CD4-positive, alpha-beta T cell treated with Interleukin-15 for 1 hour (primary cell): ENCODE results near the gene ERBB4.

ENCODE experiments used
- DNase-seq: peaks from one replicate; pipeline ENCODE4 v3.0.0-alpha.2; 2020

The ERBB4 gene

GRCh38 chr2:211981451-211981850 lies 557.2 kb downstream of the ERBB4 start:
- no peak for DNase-seq

- DNase-seq = no peak
Measured at GRCh38 chr2:211976076-211976475, 562.5 kb downstream of the ERBB4 start.

- no peak for DNase-seq
Measured at GRCh38 chr2:211967234-211967633, 571.4 kb downstream of the ERBB4 start.

GRCh38 chr2:211963969-211964368 lies 574.6 kb downstream of the ERBB4 start:
- DNase-seq = no peak

GRCh38 chr2:211957799-211958198 lies 580.8 kb downstream of the ERBB4 start:
- DNase-seq = no peak

- no peak for DNase-seq
Measured at GRCh38 chr2:211955648-211956047, 583.0 kb downstream of the ERBB4 start.

GRCh38 chr2:211948932-211949331 lies 589.7 kb downstream of the ERBB4 start:
- no peak for DNase-seq

GRCh38 chr2:211946960-211947359 lies 591.6 kb downstream of the ERBB4 start:
- DNase-seq = no peak

- DNase-seq = no peak
Measured at GRCh38 chr2:211944572-211944971, 594.0 kb downstream of the ERBB4 start.

GRCh38 chr2:211942153-211942552 lies 596.4 kb downstream of the ERBB4 start:
- no peak for DNase-seq

- DNase-seq = no peak
Measured at GRCh38 chr2:211941216-211941747, 597.3 kb downstream of the ERBB4 start.

- DNase-seq = no peak
Measured at GRCh38 chr2:211939177-211939576, 599.4 kb downstream of the ERBB4 start.

GRCh38 chr2:211934811-211935210 lies 603.8 kb downstream of the ERBB4 start:
- no peak for DNase-seq

- no peak for DNase-seq
Measured at GRCh38 chr2:211931314-211931713, 607.3 kb downstream of the ERBB4 start.

GRCh38 chr2:211930331-211930730 lies 608.3 kb downstream of the ERBB4 start:
- DNase-seq = no peak

GRCh38 chr2:211928201-211928600 lies 610.4 kb downstream of the ERBB4 start:
- DNase-seq = no peak

- DNase-seq = no peak
Measured at GRCh38 chr2:211923019-211923418, 615.6 kb downstream of the ERBB4 start.

- DNase-seq = no peak
Measured at GRCh38 chr2:211903961-211904360, 634.6 kb downstream of the ERBB4 start.

- no peak for DNase-seq
Measured at GRCh38 chr2:211901226-211901846, 637.3 kb downstream of the ERBB4 start.

GRCh38 chr2:211900518-211900917 lies 638.1 kb downstream of the ERBB4 start:
- no peak for DNase-seq

GRCh38 chr2:211900000-211900399 lies 638.6 kb downstream of the ERBB4 start:
- DNase-seq = no peak

GRCh38 chr2:211898702-211899101 lies 639.9 kb downstream of the ERBB4 start:
- no peak for DNase-seq

- DNase-seq = no peak
Measured at GRCh38 chr2:211881449-211881848, 657.2 kb downstream of the ERBB4 start.

- DNase-seq = no peak
Measured at GRCh38 chr2:211879323-211879722, 659.3 kb downstream of the ERBB4 start.

- no peak for DNase-seq
Measured at GRCh38 chr2:211877061-211877460, 661.5 kb downstream of the ERBB4 start.
